Gastroesophageal sphincter (tissue), 4 donors: ENCODE results near the gene MVD. TPM values are rescaled to one million over a fixed set of nuclear protein-coding genes. Genes with fewer than 3 reads are reported as not detected.
A peak's percentile ranks its signal among the peaks of the same experiment; 100 is the strongest.

ENCODE experiments used
- ATAC-seq: fragments of 150-250 bp; one replicate; pipeline ENCODE4 v1.9.1; 2016; ENCODE audit warnings: mild to moderate bottlenecking, moderate library complexity
- H3K27ac ChIP-seq, 4 donors: fragments of 200-600 bp; sonication (generic) in 3 of 4; 1 replicate in 3 of 4; 2 replicates in 1 of 4; pipeline ENCODE4 v1.5.1; 2016 to 2019
- H3K27me3 ChIP-seq: fragments of 200-600 bp; sonication (generic); one replicate; pipeline ENCODE4 v1.5.1; 2019
- H3K36me3 ChIP-seq, 2 donors: fragments of 200-600 bp; sonication (generic); one replicate each; pipeline ENCODE4 v1.5.1; 2019; ENCODE audit warnings: control low read depth in 1 of 2
- H3K4me1 ChIP-seq, 3 donors: fragments of 200-600 bp; sonication (generic); 1 replicate in 2 of 3; 2 replicates in 1 of 3; pipeline ENCODE4 v1.5.1; 2016 to 2019; ENCODE audit warnings: control low read depth in 2 of 3
- H3K4me3 ChIP-seq, 2 donors: fragments of 200-600 bp; sonication (generic); one replicate each; pipeline ENCODE4 v1.5.1; 2019; ENCODE audit warnings: mild to moderate bottlenecking in 1 of 2, moderate library complexity in 1 of 2
- H3K9me3 ChIP-seq, 3 donors: fragments of 200-600 bp; sonication (generic); one replicate each; pipeline ENCODE4 v1.5.1; 2017 to 2019; ENCODE audit warnings: control low read depth in 2 of 3
- CTCF ChIP-seq, 4 experiments: fragments of 200-600 bp in 2 of 4; fragments of 450-650 bp in 2 of 4; sonication (generic) in 1 of 4; IDR thresholded peaks; one replicate each; pipeline ENCODE4 v1.5.1; 2017 to 2019; ENCODE audit warnings: antibody characterized with exemption in 4 of 4, mild to moderate bottlenecking in 2 of 4, moderate library complexity in 2 of 4
- EP300 ChIP-seq: sonication (generic); formaldehyde crosslinking; IDR thresholded peaks from one replicate; pipeline ENCODE4 v1.6.1; 2017; ENCODE audit warnings: antibody characterized with exemption, mild to moderate bottlenecking
- POLR2A ChIP-seq, 2 donors: fragments of 450-650 bp; IDR thresholded peaks; one replicate each; pipeline ENCODE4 v1.6.1; 2017; ENCODE audit warnings: antibody characterized with exemption in 2 of 2, mild to moderate bottlenecking in 2 of 2, moderate library complexity in 1 of 2
- POLR2AphosphoS5 ChIP-seq: sonication (generic); formaldehyde crosslinking; IDR thresholded peaks from one replicate; pipeline ENCODE4 v1.6.1; 2017; ENCODE audit warnings: antibody characterized with exemption
- WGBS, 2 donors: methylation state at CpG; one replicate each; pipeline ENCODE4 v1.1.5; 2018; ENCODE audit warnings: low coverage in 1 of 2; 5-methylcytosine and 5-hydroxymethylcytosine counted together
- total RNA-seq, 4 donors: library from RNA; depleted of rRNA; stranded (reverse); fragments of >200 nt; gene quantifications; one replicate each; pipeline ENCODE4 v1.1.0, GENCODE V29; 2016

The MVD gene
- total RNA-seq, 4 donors from 2014 or later = 21.3 to 30.3 (median 26.6) TPM

- H3K27me3 ChIP-seq = peaks cover 100% of the 10 kb centered on the region
- H3K4me3 ChIP-seq = peak overlapping the region; percentile 21 to 53
- no peaks in the 10 kb centered on the region for H3K9me3 ChIP-seq
- WGBS, 2 donors = no CpG with 5 or more reads among the region's 25 CpGs
- H3K4me1 ChIP-seq = peaks cover 0 to 32% (median 10%) of the 10 kb centered on the region in 3 donors
- H3K36me3 ChIP-seq = no peaks in the 10 kb centered on the region
- ATAC-seq = peak; percentile 6
- H3K27ac ChIP-seq = peak overlapping the region in 1 of 4 donors; percentile 2
- TF ChIP-seq POLR2A (IDR thresholded peaks at IDR 0.05) (no peak), EP300 (no peak), CTCF (IDR thresholded peaks at IDR 0.05) (no peak), POLR2AphosphoS5 (no peak)
Observed at GRCh38 chr16:88686062-88686438, 23.2 kb upstream of the MVD start.

GRCh38 chr16:88685156-88686061 lies 22.5 kb upstream of the MVD start:
- Histone ChIP-seq H3K27ac (no peak overlapping the region), H3K4me3 (peak overlapping the region; percentile 21 to 53), H3K36me3 (no peaks in the 10 kb centered on the region), H3K9me3 (no peaks in the 10 kb centered on the region), H3K4me1 (peaks cover 0 to 32% (median 10%) of the 10 kb centered on the region in 3 donors), H3K27me3 (peaks cover 100% of the 10 kb centered on the region)
- TF ChIP-seq CTCF (IDR thresholded peaks at IDR 0.05) (peak in 2 of 4 experiments; percentile 43 to 46), POLR2A (IDR thresholded peaks at IDR 0.05) (no peak)
- WGBS, 2 donors = 13% methylated on average over 12 of the region's 33 CpGs; no CpG with 5 or more reads in 1 of the 2 donors
- peak; percentile 5 for ATAC-seq

- ATAC-seq = no peak
- Histone ChIP-seq H3K36me3 (no peaks in the 10 kb centered on the region), H3K9me3 (no peaks in the 10 kb centered on the region), H3K4me1 (peaks cover 0 to 32% (median 10%) of the 10 kb centered on the region in 3 donors), H3K27me3 (peaks cover 100% of the 10 kb centered on the region), H3K27ac (no peak overlapping the region), H3K4me3 (no peak overlapping the region)
- WGBS, 2 donors = 40 to 71% methylated on average over 1 of the region's 15 CpGs
- TF ChIP-seq POLR2AphosphoS5 = no peak
- no peak for TF ChIP-seq POLR2A (IDR thresholded peaks at IDR 0.05)
- no peak for TF ChIP-seq CTCF (IDR thresholded peaks at IDR 0.05)
- TF ChIP-seq EP300 = no peak
Observed at GRCh38 chr16:88684569-88685155, 21.8 kb upstream of the MVD start.

- H3K9me3 ChIP-seq = no peaks in the 10 kb centered on the region
- 17% methylated on average over 8 of the region's 21 CpGs; no CpG with 5 or more reads in 1 of the 2 donors for WGBS, 2 donors
- H3K36me3 ChIP-seq = no peaks in the 10 kb centered on the region
- H3K4me3 ChIP-seq = no peak overlapping the region
- peak; percentile 32 for ATAC-seq
- H3K27me3 ChIP-seq = peaks cover 92% of the 10 kb centered on the region
- peak overlapping the region in 2 of 4 donors; percentile 46 to 53 for H3K27ac ChIP-seq
- TF ChIP-seq CTCF (IDR thresholded peaks at IDR 0.05) = no peak
- no peak for TF ChIP-seq EP300
- TF ChIP-seq POLR2A (IDR thresholded peaks at IDR 0.05) = no peak
- no peak for TF ChIP-seq POLR2AphosphoS5
- H3K4me1 ChIP-seq = peaks cover 0 to 29% (median 10%) of the 10 kb centered on the region in 3 donors
Observed at GRCh38 chr16:88681709-88682451, 19.0 kb upstream of the MVD start.
